ENCODE measurements around the gene FAM222B. TPM values are rescaled to one million over a fixed set of nuclear protein-coding genes. Genes with fewer than 3 reads are reported as not detected.
A peak's percentile ranks its signal among the peaks of the same experiment; 100 is the strongest.

Gene FAM222B
- total and polyA plus RNA-seq, 9 of the 15 experiments (the other 6 are each of a cell fraction or from before 2014, with no cell fraction given), result 4.0 to 34.6 (median 7.5) TPM

DNA sequence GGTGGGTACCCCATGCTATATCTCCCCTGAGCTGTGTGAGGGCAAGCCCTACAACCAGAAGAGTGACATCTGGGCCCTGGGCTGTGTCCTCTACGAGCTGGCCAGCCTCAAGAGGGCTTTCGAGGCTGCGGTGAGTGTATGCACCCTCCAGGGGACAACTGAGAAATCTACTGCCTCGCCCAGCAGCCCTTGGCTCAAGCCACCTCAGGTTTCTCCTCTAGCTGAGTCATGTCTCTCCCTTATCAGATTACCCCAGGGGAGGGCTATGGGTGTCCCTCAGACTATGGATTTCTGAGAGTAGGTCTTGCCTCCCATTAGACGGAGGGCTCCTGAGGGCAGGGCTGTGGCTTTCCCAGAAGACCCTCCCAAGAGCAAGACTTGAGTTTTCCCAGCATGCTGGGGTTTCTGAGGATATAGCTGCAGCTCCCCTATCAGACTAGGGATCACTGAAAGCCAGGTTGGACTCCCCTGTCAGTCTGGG is 107.3 kb downstream of the FAM222B start (continued):
- TF ChIP-seq, protein P1, sequence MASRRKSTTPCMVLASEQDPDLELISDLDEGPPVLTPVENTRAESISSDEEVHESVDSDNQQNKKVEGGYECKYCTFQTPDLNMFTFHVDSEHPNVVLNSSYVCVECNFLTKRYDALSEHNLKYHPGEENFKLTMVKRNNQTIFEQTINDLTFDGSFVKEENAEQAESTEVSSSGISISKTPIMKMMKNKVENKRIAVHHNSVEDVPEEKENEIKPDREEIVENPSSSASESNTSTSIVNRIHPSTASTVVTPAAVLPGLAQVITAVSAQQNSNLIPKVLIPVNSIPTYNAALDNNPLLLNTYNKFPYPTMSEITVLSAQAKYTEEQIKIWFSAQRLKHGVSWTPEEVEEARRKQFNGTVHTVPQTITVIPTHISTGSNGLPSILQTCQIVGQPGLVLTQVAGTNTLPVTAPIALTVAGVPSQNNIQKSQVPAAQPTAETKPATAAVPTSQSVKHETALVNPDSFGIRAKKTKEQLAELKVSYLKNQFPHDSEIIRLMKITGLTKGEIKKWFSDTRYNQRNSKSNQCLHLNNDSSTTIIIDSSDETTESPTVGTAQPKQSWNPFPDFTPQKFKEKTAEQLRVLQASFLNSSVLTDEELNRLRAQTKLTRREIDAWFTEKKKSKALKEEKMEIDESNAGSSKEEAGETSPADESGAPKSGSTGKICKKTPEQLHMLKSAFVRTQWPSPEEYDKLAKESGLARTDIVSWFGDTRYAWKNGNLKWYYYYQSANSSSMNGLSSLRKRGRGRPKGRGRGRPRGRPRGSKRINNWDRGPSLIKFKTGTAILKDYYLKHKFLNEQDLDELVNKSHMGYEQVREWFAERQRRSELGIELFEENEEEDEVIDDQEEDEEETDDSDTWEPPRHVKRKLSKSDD (conservative IDR thresholded peaks at IDR 0.05; ENCODE audit: low read length), result no peak
- TF ChIP-seq RBM14 (IDR thresholded peaks at IDR 0.05; ENCODE audit: borderline replicate concordance, insufficient read depth, low read depth, low read length), result no peak
- no peak for TF ChIP-seq RBM39 (optimal IDR thresholded peaks at IDR 0.05; ENCODE audit: low read depth, low read length)
- TF ChIP-seq, protein P2, sequence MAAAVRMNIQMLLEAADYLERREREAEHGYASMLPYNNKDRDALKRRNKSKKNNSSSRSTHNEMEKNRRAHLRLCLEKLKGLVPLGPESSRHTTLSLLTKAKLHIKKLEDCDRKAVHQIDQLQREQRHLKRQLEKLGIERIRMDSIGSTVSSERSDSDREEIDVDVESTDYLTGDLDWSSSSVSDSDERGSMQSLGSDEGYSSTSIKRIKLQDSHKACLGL (CRISPR knock-in tag; IDR thresholded peaks at IDR 0.05; ENCODE audit: borderline replicate concordance, poor library complexity, severe bottlenecking), result no peak
- TF ChIP-seq, protein P3, sequence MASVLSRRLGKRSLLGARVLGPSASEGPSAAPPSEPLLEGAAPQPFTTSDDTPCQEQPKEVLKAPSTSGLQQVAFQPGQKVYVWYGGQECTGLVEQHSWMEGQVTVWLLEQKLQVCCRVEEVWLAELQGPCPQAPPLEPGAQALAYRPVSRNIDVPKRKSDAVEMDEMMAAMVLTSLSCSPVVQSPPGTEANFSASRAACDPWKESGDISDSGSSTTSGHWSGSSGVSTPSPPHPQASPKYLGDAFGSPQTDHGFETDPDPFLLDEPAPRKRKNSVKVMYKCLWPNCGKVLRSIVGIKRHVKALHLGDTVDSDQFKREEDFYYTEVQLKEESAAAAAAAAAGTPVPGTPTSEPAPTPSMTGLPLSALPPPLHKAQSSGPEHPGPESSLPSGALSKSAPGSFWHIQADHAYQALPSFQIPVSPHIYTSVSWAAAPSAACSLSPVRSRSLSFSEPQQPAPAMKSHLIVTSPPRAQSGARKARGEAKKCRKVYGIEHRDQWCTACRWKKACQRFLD (CRISPR knock-in tag; IDR thresholded peaks at IDR 0.05), result no peak
- no peak for TF ChIP-seq ZNF165 (CRISPR knock-in tag; IDR thresholded peaks at IDR 0.05; ENCODE audit: borderline replicate concordance)
- TF ChIP-seq ZNF507 (tag; conservative IDR thresholded peaks at IDR 0.05), result no peak
- no peak for TF ChIP-seq OTX1 (CRISPR knock-in tag; IDR thresholded peaks at IDR 0.05)
- TF ChIP-seq ZNF766 (CRISPR knock-in tag; conservative IDR thresholded peaks at IDR 0.05), result peak; percentile 82
- no peak for TF ChIP-seq ZNF436 (CRISPR knock-in tag; IDR thresholded peaks at IDR 0.05)
- TF ChIP-seq DMBX1 (CRISPR knock-in tag; IDR thresholded peaks at IDR 0.05; ENCODE audit: borderline replicate concordance), result no peak
- TF ChIP-seq, protein P4, sequence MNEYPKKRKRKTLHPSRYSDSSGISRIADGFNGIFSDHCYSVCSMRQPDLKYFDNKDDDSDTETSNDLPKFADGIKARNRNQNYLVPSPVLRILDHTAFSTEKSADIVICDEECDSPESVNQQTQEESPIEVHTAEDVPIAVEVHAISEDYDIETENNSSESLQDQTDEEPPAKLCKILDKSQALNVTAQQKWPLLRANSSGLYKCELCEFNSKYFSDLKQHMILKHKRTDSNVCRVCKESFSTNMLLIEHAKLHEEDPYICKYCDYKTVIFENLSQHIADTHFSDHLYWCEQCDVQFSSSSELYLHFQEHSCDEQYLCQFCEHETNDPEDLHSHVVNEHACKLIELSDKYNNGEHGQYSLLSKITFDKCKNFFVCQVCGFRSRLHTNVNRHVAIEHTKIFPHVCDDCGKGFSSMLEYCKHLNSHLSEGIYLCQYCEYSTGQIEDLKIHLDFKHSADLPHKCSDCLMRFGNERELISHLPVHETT (CRISPR knock-in tag; conservative IDR thresholded peaks at IDR 0.05 in 1 of 2, IDR thresholded peaks at IDR 0.05 in 1 of 2), result 0 out of 4 replicates have a peak, but pooled peaks of 1 of the 2 experiments have one; percentile 19
- TF ChIP-seq, protein P5, sequence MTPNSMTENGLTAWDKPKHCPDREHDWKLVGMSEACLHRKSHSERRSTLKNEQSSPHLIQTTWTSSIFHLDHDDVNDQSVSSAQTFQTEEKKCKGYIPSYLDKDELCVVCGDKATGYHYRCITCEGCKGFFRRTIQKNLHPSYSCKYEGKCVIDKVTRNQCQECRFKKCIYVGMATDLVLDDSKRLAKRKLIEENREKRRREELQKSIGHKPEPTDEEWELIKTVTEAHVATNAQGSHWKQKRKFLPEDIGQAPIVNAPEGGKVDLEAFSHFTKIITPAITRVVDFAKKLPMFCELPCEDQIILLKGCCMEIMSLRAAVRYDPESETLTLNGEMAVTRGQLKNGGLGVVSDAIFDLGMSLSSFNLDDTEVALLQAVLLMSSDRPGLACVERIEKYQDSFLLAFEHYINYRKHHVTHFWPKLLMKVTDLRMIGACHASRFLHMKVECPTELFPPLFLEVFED (CRISPR knock-in tag; conservative IDR thresholded peaks at IDR 0.05), result 0 out of 2 replicates have a peak, but pooled peaks have one; percentile 51
- TF ChIP-seq ZBTB8A (IDR thresholded peaks at IDR 0.05; ENCODE audit: partially characterized antibody), result no peak
- no peak for TF ChIP-seq RUNX1 (IDR thresholded peaks at IDR 0.05; ENCODE audit: low read depth)
- TF ChIP-seq CEBPB (tag; IDR thresholded peaks at IDR 0.05), result no peak
- no peak for TF ChIP-seq CREB1 (IDR thresholded peaks at IDR 0.05)
- TF ChIP-seq CREB1 (CRISPR knock-in tag; IDR thresholded peaks at IDR 0.05), result no peak
- TF ChIP-seq NRF1 (conservative IDR thresholded peaks at IDR 0.05 in 1 of 2, IDR thresholded peaks at IDR 0.05 in 1 of 2), result peak in 1 of 2 experiments; percentile 50; a peak in 2 of 4 replicates
- 0 out of 2 replicates have a peak, but pooled peaks have one; percentile 34 for TF ChIP-seq ZBTB17 (CRISPR knock-in tag; IDR thresholded peaks at IDR 0.05)
- TF ChIP-seq FOXK1 (CRISPR knock-in tag; IDR thresholded peaks at IDR 0.05; ENCODE audit: borderline replicate concordance), result no peak

Data from K562 (cell line).